ENCODE measurements around the gene NRG2.

Gene NRG2

GRCh38 chr5:139856714-139857113, 186.4 kb downstream of the NRG2 start:
- no peak overlapping the region for H3K27ac ChIP-seq (ENCODE audit: low read depth in 2 of 2, low read length in 2 of 2)
- H3K9me3 ChIP-seq (ENCODE audit: control insufficient read depth in 2 of 2, low read length in 2 of 2) = no peaks in the 10 kb centered on the region
- no peaks in the 10 kb centered on the region for H3K36me3 ChIP-seq (ENCODE audit: control insufficient read depth in 2 of 2, insufficient read depth in 2 of 2, low read length in 2 of 2)
- H3K4me3 ChIP-seq (ENCODE audit: low read length in 2 of 2) = no peak overlapping the region
- no peaks in the 10 kb centered on the region for H3K27me3 ChIP-seq (ENCODE audit: control insufficient read depth in 2 of 2, insufficient read depth in 2 of 2, low read length in 2 of 2)
- no peaks in the 10 kb centered on the region for H3K4me1 ChIP-seq (ENCODE audit: control insufficient read depth in 2 of 2, insufficient read depth in 2 of 2, low read length in 2 of 2)
- H3K9ac ChIP-seq (ENCODE audit: low read depth in 1 of 2, low read length in 2 of 2) = no peak overlapping the region

GRCh38 chr5:139855946-139856540, 187.1 kb downstream of the NRG2 start:
- H3K9me3 ChIP-seq (ENCODE audit: control insufficient read depth in 2 of 2, low read length in 2 of 2) = no peaks in the 10 kb centered on the region
- H3K4me3 ChIP-seq (ENCODE audit: low read length in 2 of 2) = no peak overlapping the region
- H3K4me1 ChIP-seq (ENCODE audit: control insufficient read depth in 2 of 2, insufficient read depth in 2 of 2, low read length in 2 of 2) = no peaks in the 10 kb centered on the region
- no peak overlapping the region for H3K9ac ChIP-seq (ENCODE audit: low read depth in 1 of 2, low read length in 2 of 2)
- H3K27ac ChIP-seq (ENCODE audit: low read depth in 2 of 2, low read length in 2 of 2) = no peak overlapping the region
- H3K36me3 ChIP-seq (ENCODE audit: control insufficient read depth in 2 of 2, insufficient read depth in 2 of 2, low read length in 2 of 2) = no peaks in the 10 kb centered on the region
- H3K27me3 ChIP-seq (ENCODE audit: control insufficient read depth in 2 of 2, insufficient read depth in 2 of 2, low read length in 2 of 2) = no peaks in the 10 kb centered on the region

- Histone ChIP-seq H3K4me3 (ENCODE audit: low read length in 2 of 2) (no peak overlapping the region), H3K4me1 (ENCODE audit: control insufficient read depth in 2 of 2, insufficient read depth in 2 of 2, low read length in 2 of 2) (no peaks in the 10 kb centered on the region), H3K27ac (ENCODE audit: low read depth in 2 of 2, low read length in 2 of 2) (no peak overlapping the region), H3K27me3 (ENCODE audit: control insufficient read depth in 2 of 2, insufficient read depth in 2 of 2, low read length in 2 of 2) (no peaks in the 10 kb centered on the region), H3K36me3 (ENCODE audit: control insufficient read depth in 2 of 2, insufficient read depth in 2 of 2, low read length in 2 of 2) (no peaks in the 10 kb centered on the region), H3K9ac (ENCODE audit: low read depth in 1 of 2, low read length in 2 of 2) (no peak overlapping the region), H3K9me3 (ENCODE audit: control insufficient read depth in 2 of 2, low read length in 2 of 2) (no peaks in the 10 kb centered on the region)
Measured at GRCh38 chr5:139855451-139855850, 187.6 kb downstream of the NRG2 start.

- no peak overlapping the region for H3K4me3 ChIP-seq (ENCODE audit: low read length in 2 of 2)
- H3K27ac ChIP-seq (ENCODE audit: low read depth in 2 of 2, low read length in 2 of 2) = no peak overlapping the region
- H3K27me3 ChIP-seq (ENCODE audit: control insufficient read depth in 2 of 2, insufficient read depth in 2 of 2, low read length in 2 of 2) = no peaks in the 10 kb centered on the region
- H3K36me3 ChIP-seq (ENCODE audit: control insufficient read depth in 2 of 2, insufficient read depth in 2 of 2, low read length in 2 of 2) = no peaks in the 10 kb centered on the region
- no peak overlapping the region for H3K9ac ChIP-seq (ENCODE audit: low read depth in 1 of 2, low read length in 2 of 2)
- no peaks in the 10 kb centered on the region for H3K9me3 ChIP-seq (ENCODE audit: control insufficient read depth in 2 of 2, low read length in 2 of 2)
- H3K4me1 ChIP-seq (ENCODE audit: control insufficient read depth in 2 of 2, insufficient read depth in 2 of 2, low read length in 2 of 2) = no peaks in the 10 kb centered on the region
Measured at GRCh38 chr5:139854953-139855352, 188.1 kb downstream of the NRG2 start.

- H3K4me1 ChIP-seq (ENCODE audit: control insufficient read depth in 2 of 2, insufficient read depth in 2 of 2, low read length in 2 of 2) = no peaks in the 10 kb centered on the region
- no peak overlapping the region for H3K4me3 ChIP-seq (ENCODE audit: low read length in 2 of 2)
- H3K9me3 ChIP-seq (ENCODE audit: control insufficient read depth in 2 of 2, low read length in 2 of 2) = no peaks in the 10 kb centered on the region
- H3K9ac ChIP-seq (ENCODE audit: low read depth in 1 of 2, low read length in 2 of 2) = no peak overlapping the region
- H3K27ac ChIP-seq (ENCODE audit: low read depth in 2 of 2, low read length in 2 of 2) = no peak overlapping the region
- H3K36me3 ChIP-seq (ENCODE audit: control insufficient read depth in 2 of 2, insufficient read depth in 2 of 2, low read length in 2 of 2) = no peaks in the 10 kb centered on the region
- peaks cover 0 to 1% of the 10 kb centered on the region in 2 donors for H3K27me3 ChIP-seq (ENCODE audit: control insufficient read depth in 2 of 2, insufficient read depth in 2 of 2, low read length in 2 of 2)
Measured at GRCh38 chr5:139854029-139854605, 189.0 kb downstream of the NRG2 start.

GRCh38 chr5:139852696-139853095, 190.4 kb downstream of the NRG2 start:
- Histone ChIP-seq H3K9ac (ENCODE audit: low read depth in 1 of 2, low read length in 2 of 2) (no peak overlapping the region), H3K36me3 (ENCODE audit: control insufficient read depth in 2 of 2, insufficient read depth in 2 of 2, low read length in 2 of 2) (no peaks in the 10 kb centered on the region), H3K9me3 (ENCODE audit: control insufficient read depth in 2 of 2, low read length in 2 of 2) (no peaks in the 10 kb centered on the region), H3K4me3 (ENCODE audit: low read length in 2 of 2) (no peak overlapping the region), H3K27ac (ENCODE audit: low read depth in 2 of 2, low read length in 2 of 2) (no peak overlapping the region), H3K4me1 (ENCODE audit: control insufficient read depth in 2 of 2, insufficient read depth in 2 of 2, low read length in 2 of 2) (no peaks in the 10 kb centered on the region), H3K27me3 (ENCODE audit: control insufficient read depth in 2 of 2, insufficient read depth in 2 of 2, low read length in 2 of 2) (peaks cover 3 to 6% of the 10 kb centered on the region in 2 donors)

- Histone ChIP-seq H3K4me1 (ENCODE audit: control insufficient read depth in 2 of 2, insufficient read depth in 2 of 2, low read length in 2 of 2) (no peaks in the 10 kb centered on the region), H3K36me3 (ENCODE audit: control insufficient read depth in 2 of 2, insufficient read depth in 2 of 2, low read length in 2 of 2) (no peaks in the 10 kb centered on the region), H3K9me3 (ENCODE audit: control insufficient read depth in 2 of 2, low read length in 2 of 2) (no peaks in the 10 kb centered on the region), H3K9ac (ENCODE audit: low read depth in 1 of 2, low read length in 2 of 2) (no peak overlapping the region), H3K27me3 (ENCODE audit: control insufficient read depth in 2 of 2, insufficient read depth in 2 of 2, low read length in 2 of 2) (peaks cover 7 to 13% of the 10 kb centered on the region in 2 donors), H3K4me3 (ENCODE audit: low read length in 2 of 2) (no peak overlapping the region), H3K27ac (ENCODE audit: low read depth in 2 of 2, low read length in 2 of 2) (no peak overlapping the region)
Measured at GRCh38 chr5:139851558-139851957, 191.5 kb downstream of the NRG2 start.

- Histone ChIP-seq H3K27ac (ENCODE audit: low read depth in 2 of 2, low read length in 2 of 2) (no peak overlapping the region), H3K4me3 (ENCODE audit: low read length in 2 of 2) (no peak overlapping the region)
Measured at GRCh38 chr5:139850423-139851016, 192.6 kb downstream of the NRG2 start.

GRCh38 chr5:139849942-139850341, 193.2 kb downstream of the NRG2 start:
- Histone ChIP-seq H3K36me3 (ENCODE audit: control insufficient read depth in 2 of 2, insufficient read depth in 2 of 2, low read length in 2 of 2) (no peaks in the 10 kb centered on the region), H3K9me3 (ENCODE audit: control insufficient read depth in 2 of 2, low read length in 2 of 2) (no peaks in the 10 kb centered on the region), H3K27ac (ENCODE audit: low read depth in 2 of 2, low read length in 2 of 2) (no peak overlapping the region), H3K4me1 (ENCODE audit: control insufficient read depth in 2 of 2, insufficient read depth in 2 of 2, low read length in 2 of 2) (no peaks in the 10 kb centered on the region), H3K4me3 (ENCODE audit: low read length in 2 of 2) (no peak overlapping the region), H3K9ac (ENCODE audit: low read depth in 1 of 2, low read length in 2 of 2) (no peak overlapping the region), H3K27me3 (ENCODE audit: control insufficient read depth in 2 of 2, insufficient read depth in 2 of 2, low read length in 2 of 2) (peaks cover 16 to 25% of the 10 kb centered on the region in 2 donors)

More at GRCh38 chr5:139850423-139851016, 192.6 kb downstream of the NRG2 start:
- Histone ChIP-seq H3K36me3 (ENCODE audit: control insufficient read depth in 2 of 2, insufficient read depth in 2 of 2, low read length in 2 of 2) (no peaks in the 10 kb centered on the region), H3K9ac (ENCODE audit: low read depth in 1 of 2, low read length in 2 of 2) (no peak overlapping the region), H3K4me1 (ENCODE audit: control insufficient read depth in 2 of 2, insufficient read depth in 2 of 2, low read length in 2 of 2) (no peaks in the 10 kb centered on the region), H3K9me3 (ENCODE audit: control insufficient read depth in 2 of 2, low read length in 2 of 2) (no peaks in the 10 kb centered on the region), H3K27me3 (ENCODE audit: control insufficient read depth in 2 of 2, insufficient read depth in 2 of 2, low read length in 2 of 2) (peaks cover 16 to 23% of the 10 kb centered on the region in 2 donors)

GRCh38 chr5:139849501-139849900, 193.6 kb downstream of the NRG2 start:
- no peaks in the 10 kb centered on the region for H3K36me3 ChIP-seq (ENCODE audit: control insufficient read depth in 2 of 2, insufficient read depth in 2 of 2, low read length in 2 of 2)
- no peak overlapping the region for H3K4me3 ChIP-seq (ENCODE audit: low read length in 2 of 2)
- peaks cover 16 to 25% of the 10 kb centered on the region in 2 donors for H3K27me3 ChIP-seq (ENCODE audit: control insufficient read depth in 2 of 2, insufficient read depth in 2 of 2, low read length in 2 of 2)
- H3K27ac ChIP-seq (ENCODE audit: low read depth in 2 of 2, low read length in 2 of 2) = no peak overlapping the region
- no peak overlapping the region for H3K9ac ChIP-seq (ENCODE audit: low read depth in 1 of 2, low read length in 2 of 2)
- no peaks in the 10 kb centered on the region for H3K4me1 ChIP-seq (ENCODE audit: control insufficient read depth in 2 of 2, insufficient read depth in 2 of 2, low read length in 2 of 2)
- H3K9me3 ChIP-seq (ENCODE audit: control insufficient read depth in 2 of 2, low read length in 2 of 2) = no peaks in the 10 kb centered on the region
